Measurements from ENCODE around the gene SECISBP2. TPM values are rescaled to one million over a fixed set of nuclear protein-coding genes. Genes with fewer than 3 reads are reported as not detected.

Gene SECISBP2
- total RNA-seq, 1 donor from 2014 or later, result 25.5 TPM

DNA sequence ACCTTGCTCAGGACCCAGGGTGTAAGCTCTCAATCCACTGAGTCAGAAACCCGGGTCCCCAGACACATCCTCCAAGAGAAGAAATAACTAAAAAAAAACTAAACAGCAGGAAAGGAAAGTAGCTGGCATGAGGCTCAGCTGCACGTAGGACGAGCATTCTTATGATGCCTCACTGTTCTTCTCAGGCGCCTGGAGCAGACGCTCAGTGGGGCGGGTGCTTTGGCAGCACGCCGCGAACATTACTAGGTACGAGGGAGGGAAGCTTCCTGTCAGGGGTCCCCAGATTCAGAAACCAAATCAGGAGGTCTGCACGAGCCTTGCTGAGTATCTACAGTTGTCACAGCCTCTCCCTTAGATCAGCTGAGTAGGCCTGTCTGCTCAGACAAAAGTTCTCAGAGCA lies 85.8 kb downstream of the SECISBP2 start:
- FAIRE-seq (no peak), DNase-seq (ENCODE audit: low read depth) (no peak)
- no peak overlapping the region for H3K4me3 ChIP-seq (ENCODE audit: low read depth, low read length)
- no peaks in the 10 kb centered on the region for H3K36me3 ChIP-seq (ENCODE audit: control insufficient read depth, insufficient read depth, low read length)
- no peak for TF ChIP-seq CTCF (IDR thresholded peaks at IDR 0.05; ENCODE audit: insufficient read depth, low read length, severe bottlenecking)
- no peaks in the 10 kb centered on the region for H3K27me3 ChIP-seq (ENCODE audit: control insufficient read depth, insufficient read depth, low read length)

DNA sequence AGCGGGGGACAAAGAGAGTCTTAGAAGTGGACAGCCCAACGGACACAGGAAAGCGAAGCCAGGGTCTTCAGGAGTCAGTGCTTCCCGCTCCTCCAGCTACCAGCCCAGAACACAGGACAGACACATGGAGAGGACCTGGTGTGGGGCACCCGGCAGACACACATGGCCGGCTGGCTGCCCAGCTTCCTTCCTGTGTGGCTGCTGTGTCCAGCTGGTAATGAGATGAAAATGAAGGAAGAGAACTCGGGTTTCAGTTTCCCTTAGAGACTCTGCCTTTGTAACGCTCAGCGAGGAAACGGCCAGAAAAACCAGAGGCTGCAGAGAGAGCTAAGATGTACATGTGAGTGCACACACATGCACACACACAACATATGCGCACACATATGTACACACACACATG lies 87.5 kb downstream of the SECISBP2 start:
- Histone ChIP-seq H3K27me3 (ENCODE audit: control insufficient read depth, insufficient read depth, low read length) (no peaks in the 10 kb centered on the region), H3K4me3 (ENCODE audit: low read depth, low read length) (no peak overlapping the region), H3K36me3 (ENCODE audit: control insufficient read depth, insufficient read depth, low read length) (no peaks in the 10 kb centered on the region)
- no peak for DNase-seq (ENCODE audit: low read depth)
- TF ChIP-seq CTCF (IDR thresholded peaks at IDR 0.05; ENCODE audit: insufficient read depth, low read length, severe bottlenecking), result no peak
- FAIRE-seq, result no peak

- no peak for TF ChIP-seq CTCF (IDR thresholded peaks at IDR 0.05; ENCODE audit: insufficient read depth, low read length, severe bottlenecking)
- no peaks in the 10 kb centered on the region for H3K36me3 ChIP-seq (ENCODE audit: control insufficient read depth, insufficient read depth, low read length)
- no peak for DNase-seq (ENCODE audit: low read depth)
- no peaks in the 10 kb centered on the region for H3K27me3 ChIP-seq (ENCODE audit: control insufficient read depth, insufficient read depth, low read length)
- FAIRE-seq, result no peak
- H3K4me3 ChIP-seq (ENCODE audit: low read depth, low read length), result no peak overlapping the region
Observed at GRCh38 chr9:89407070-89407469, 88.8 kb downstream of the SECISBP2 start.

DNA sequence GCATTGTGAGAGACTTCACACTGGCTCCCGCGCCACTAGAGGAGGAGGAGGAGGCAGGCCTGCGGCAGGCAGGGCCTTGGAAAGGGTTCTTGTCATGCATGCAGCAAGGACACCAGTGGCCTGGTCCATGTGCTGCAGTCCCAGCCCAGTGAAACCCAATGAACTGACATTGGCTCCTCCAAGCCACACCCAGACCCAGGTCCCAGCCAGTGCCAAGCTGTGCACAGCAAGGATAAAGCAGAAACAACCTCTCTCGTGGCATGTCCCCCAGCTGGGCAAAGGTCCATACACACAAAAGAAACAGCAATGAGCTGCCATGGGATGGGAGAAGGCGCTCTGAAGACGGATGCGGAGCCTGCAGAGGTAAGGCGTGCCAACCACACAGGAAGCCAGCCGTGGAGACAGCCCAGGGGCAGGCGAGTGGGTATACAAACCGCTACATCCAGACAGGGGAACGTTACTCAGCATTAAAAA lies 90.4 kb downstream of the SECISBP2 start:
- Histone ChIP-seq H3K4me3 (ENCODE audit: low read depth, low read length) (no peak overlapping the region), H3K27me3 (ENCODE audit: control insufficient read depth, insufficient read depth, low read length) (no peaks in the 10 kb centered on the region), H3K36me3 (ENCODE audit: control insufficient read depth, insufficient read depth, low read length) (no peaks in the 10 kb centered on the region)
- FAIRE-seq (no peak), DNase-seq (ENCODE audit: low read depth) (no peak)
- TF ChIP-seq CTCF (IDR thresholded peaks at IDR 0.05; ENCODE audit: insufficient read depth, low read length, severe bottlenecking), result no peak

Other genes starting within 250 kb of the SECISBP2 start
- under 0.01 and 0.26 TPM in 2 replicates for gene SHC3, start 139.7 kb upstream of the SECISBP2 start, total RNA-seq
- 16.3 and 16.6 TPM in 2 replicates for gene CKS2, start 7.3 kb upstream of the SECISBP2 start, total RNA-seq
- gene SEMA4D, start 179.6 kb downstream of the SECISBP2 start, total RNA-seq, result 1.8 and 6.1 TPM in 2 replicates